Heart right ventricle (tissue), 16 donors: ENCODE data around the gene NEU4. TPM values are rescaled to one million over a fixed set of nuclear protein-coding genes. Genes with fewer than 3 reads are reported as not detected.

Experiments used
- ATAC-seq, 8 donors: fragments of 200-7000 bp; cut with Tn5 transposase; one replicate each; pipeline ENCODE4 v1.9.1; 2020; ENCODE audit warnings: mild to moderate bottlenecking in 8 of 8, moderate library complexity in 8 of 8, moderate number of reproducible peaks in 1 of 8
- DNase-seq, 2 donors: peaks; one replicate each; pipeline ENCODE4 v3.0.0-alpha.2; 2020
- H3K27ac ChIP-seq, 10 donors: fragments of 200-600 bp; sonication (generic) in 2 of 10; one replicate each; pipeline versions ENCODE4 v1.5.0 to v1.8.0; 2020 to 2022; ENCODE audit warnings: mild to moderate bottlenecking in 3 of 10
- H3K27me3 ChIP-seq, 7 donors: fragments of 200-600 bp; one replicate each; pipeline ENCODE4 v1.8.0; 2021 to 2022; ENCODE audit warnings: mild to moderate bottlenecking in 2 of 7
- H3K36me3 ChIP-seq, 9 donors: fragments of 200-600 bp; sonication (generic) in 1 of 9; one replicate each; pipeline versions ENCODE4 v1.5.0 to v1.8.0; 2020 to 2022; ENCODE audit warnings: mild to moderate bottlenecking in 2 of 9
- H3K4me1 ChIP-seq, 9 donors: fragments of 200-600 bp; sonication (generic) in 1 of 9; one replicate each; pipeline versions ENCODE4 v1.5.0 to v1.8.0; 2020 to 2022; ENCODE audit warnings: mild to moderate bottlenecking in 4 of 9
- H3K4me3 ChIP-seq, 10 donors: fragments of 200-600 bp; sonication (generic) in 2 of 10; one replicate each; pipeline versions ENCODE4 v1.5.0 to v1.8.0; 2020 to 2022; ENCODE audit warnings: mild to moderate bottlenecking in 7 of 10, moderate library complexity in 2 of 10
- H3K9me3 ChIP-seq, 11 donors: fragments of 200-600 bp in 10 of 11; sonication (generic) in 2 of 11; one replicate each; pipeline versions ENCODE4 v1.5.0 to v1.8.0; 2013 to 2022; ENCODE audit warnings: mild to moderate bottlenecking in 2 of 11, control low read depth in 1 of 11, moderate library complexity in 1 of 11
- CTCF ChIP-seq, 9 donors: fragments of 200-600 bp; sonication (generic) in 2 of 9; IDR thresholded peaks; one replicate each; pipeline versions ENCODE4 v1.5.0 to v1.8.0; 2021 to 2022; ENCODE audit warnings: antibody characterized with exemption in 9 of 9, mild to moderate bottlenecking in 5 of 9, moderate library complexity in 1 of 9
- WGBS, 2 donors: extraction: QIAGEN DNeasy Blood & Tissue Kit; methylation state at CpG; one replicate each; pipeline ENCODE4 v1.1.7; 2013; ENCODE audit warnings: inconsistent platforms in 1 of 2; 5-methylcytosine and 5-hydroxymethylcytosine counted together
- intact Hi-C, 10 donors: fragments of 100-400 bp; cut with DNase I; formaldehyde crosslinking; loops; one replicate each; pipeline versions ENCODE4 v1.11.1 to v1.14.2; 2022
- polyA plus RNA-seq, 2 donors: library from polyadenylated mRNA; stranded (reverse); fragments of 200-250 nt; gene quantifications; one replicate each; pipeline ENCODE4 v1.2.3, GENCODE V29; 2013
- total RNA-seq, 10 donors: library from RNA; stranded (reverse); fragmentation: NEBNext Ultra II Directional in 3 of 10; extraction: Animal tissue kit (Norgen Biotek cat#: 25700) in 3 of 10; gene quantifications; one replicate each; pipeline versions ENCODE4 v1.2.1 to v1.2.4, GENCODE V29; 2021 to 2023
- donor health status: Arrhythmogenic right ventricular cardiomyopathy.
- donor health status: ischemic (EF 13 %, LVEDD 7.1; RV severe dilation, severe dysfunction).
- donor health status: healthy with polysubstance abuse.
- donor health status: DM: no; HTN: yes; CAD: no.
- donor health status: DM: no; HTN: no; CAD: no.
- donor health status: ischemic (EF 25% LVEDD 6.9; RV normal size, moderate dysfunction).
- donor health status: ischemic (EF 25% LVEDD 5.7; RV mildly dilated, moderate dysfunction).
- donor health status: healthy.
- donor health status: DM: yes; HTN: yes; CAD: no.
- donor health status: Ischemic cardiomyopathy.
- donor health status: ischemic (EF 35%, LVEDD 5.7; RV mildly dilated, moderate dysfunction).
- donor health status: nonischemic (EF 11% LVEDD 7.7; RV severe dilation, severe dysfunction).
- donor health status: DM: yes; HTN: yes; CAD: no.
- donor health status: PGD.
- donor health status: ischemic (EF 29% LVEDD 5.4; RV normal size, mild dysfunction).
- donor health status: nonischemic (EF 23%, LVEDD 6.1; RV moderate dilation, normal function).

Gene NEU4
- total and polyA plus RNA-seq, 12 donors: 0.07 to 1.2 (median 0.46) TPM; not detected in 2

GRCh38 chr2:241854342-241855244, 45.6 kb downstream of the NEU4 start:
- H3K27me3 ChIP-seq: no peaks in the 10 kb centered on the region
- TF ChIP-seq CTCF (IDR thresholded peaks at IDR 0.05): no peak
- no peak overlapping the region for H3K4me3 ChIP-seq
- H3K36me3 ChIP-seq: no peaks in the 10 kb centered on the region
- peak in 6 of 8 donors; percentile 14 to 45 (median 36) for ATAC-seq
- peaks cover 15 to 31% (median 26%) of the 10 kb centered on the region in 9 donors for H3K4me1 ChIP-seq
- DNase-seq: peak in 1 of 2 donors; percentile 56
- WGBS, 2 donors: 49 to 53% methylated on average over 21 of the region's 21 CpGs
- H3K27ac ChIP-seq: peak overlapping the region in 9 of 10 donors; percentile 52 to 82 (median 69)
- intact Hi-C loops: loop anchor here in 1 of 10 donors (10.0 kb wide), 1 partner anchor 120 kb away; the partner anchor contains the start of gene D2HGDH
- no peaks in the 10 kb centered on the region for H3K9me3 ChIP-seq

GRCh38 chr2:241855245-241855887, 46.4 kb downstream of the NEU4 start:
- TF ChIP-seq CTCF (IDR thresholded peaks at IDR 0.05): no peak
- intact Hi-C loops: loop anchor here in 1 of 10 donors (10.0 kb wide), 1 partner anchor 121 kb away; the partner anchor contains the start of gene D2HGDH
- no peak overlapping the region for H3K4me3 ChIP-seq
- no peaks in the 10 kb centered on the region for H3K36me3 ChIP-seq
- ATAC-seq (no peak), DNase-seq (peak in 1 of 2 donors; percentile 19)
- peaks cover 22 to 39% (median 32%) of the 10 kb centered on the region in 9 donors for H3K4me1 ChIP-seq
- WGBS, 2 donors: 74 to 77% methylated on average over 18 of the region's 18 CpGs
- H3K9me3 ChIP-seq: no peaks in the 10 kb centered on the region
- peak overlapping the region in 9 of 10 donors; percentile 31 to 82 (median 69) for H3K27ac ChIP-seq
- no peaks in the 10 kb centered on the region for H3K27me3 ChIP-seq

- TF ChIP-seq CTCF (IDR thresholded peaks at IDR 0.05): no peak
- ATAC-seq: no peak
- DNase-seq: no peak
- H3K4me1 ChIP-seq: peaks cover 27 to 45% (median 36%) of the 10 kb centered on the region in 9 donors
- intact Hi-C loops: loop anchor here in 1 of 10 donors (10.0 kb wide), 1 partner anchor 121 kb away; the partner anchor contains the start of gene D2HGDH
- H3K27ac ChIP-seq: peak overlapping the region in 3 of 10 donors; percentile 69 to 82 (median 77)
- no peak overlapping the region for H3K4me3 ChIP-seq
- H3K27me3 ChIP-seq: no peaks in the 10 kb centered on the region
- no peaks in the 10 kb centered on the region for H3K36me3 ChIP-seq
- no peaks in the 10 kb centered on the region for H3K9me3 ChIP-seq
- 82% methylated on average over 20 of the region's 20 CpGs for WGBS, 2 donors
These were observed 47.0 kb downstream of the NEU4 start for GRCh38 chr2:241855888-241856422.
